GM11168 (cell line): ENCODE data around the gene PHACTR3.

Experiments
- in situ Hi-C: fragments of 300-500 bp; cut with MboI; formaldehyde crosslinking; loops from one replicate; pipeline ENCODE4 v1.12.0; 2022; ENCODE audit warnings: low sequenced_read_pairs; ENCODE audit not compliant: unreplicated experiment

PHACTR3 gene

GRCh38 chr20:59723607-59724456 lies 119.5 kb downstream of the PHACTR3 start:
- in situ Hi-C loops = no loop called here

- in situ Hi-C loops = no loop called here
These were observed 120.4 kb downstream of the PHACTR3 start for GRCh38 chr20:59724457-59725366.

- in situ Hi-C loops = no loop called here
These were observed 121.3 kb downstream of the PHACTR3 start for GRCh38 chr20:59725476-59726280.

GRCh38 chr20:59726281-59726595 lies 121.9 kb downstream of the PHACTR3 start:
- in situ Hi-C loops = no loop called here

- in situ Hi-C loops = no loop called here
These were observed 124.5 kb downstream of the PHACTR3 start for GRCh38 chr20:59728722-59729430.

GRCh38 chr20:59729506-59729905 lies 125.2 kb downstream of the PHACTR3 start:
- in situ Hi-C loops = no loop called here

- in situ Hi-C loops = no loop called here
These were observed 126.4 kb downstream of the PHACTR3 start for GRCh38 chr20:59730722-59731121.

- in situ Hi-C loops = no loop called here
These were observed 127.0 kb downstream of the PHACTR3 start for GRCh38 chr20:59731376-59731775.

GRCh38 chr20:59733351-59733750 lies 129.0 kb downstream of the PHACTR3 start:
- in situ Hi-C loops = no loop called here

GRCh38 chr20:59735486-59735885 lies 131.1 kb downstream of the PHACTR3 start:
- in situ Hi-C loops = no loop called here

GRCh38 chr20:59735917-59736316 lies 131.6 kb downstream of the PHACTR3 start:
- in situ Hi-C loops = no loop called here

GRCh38 chr20:59736366-59736765 lies 132.0 kb downstream of the PHACTR3 start:
- in situ Hi-C loops = no loop called here

GRCh38 chr20:59737073-59737666 lies 132.8 kb downstream of the PHACTR3 start:
- in situ Hi-C loops = no loop called here

GRCh38 chr20:59737816-59738215 lies 133.5 kb downstream of the PHACTR3 start:
- in situ Hi-C loops = no loop called here

- in situ Hi-C loops = no loop called here
These were observed 134.5 kb downstream of the PHACTR3 start for GRCh38 chr20:59738851-59739250.

- in situ Hi-C loops = no loop called here
These were observed 136.3 kb downstream of the PHACTR3 start for GRCh38 chr20:59740621-59741020.

- in situ Hi-C loops = no loop called here
These were observed 136.7 kb downstream of the PHACTR3 start for GRCh38 chr20:59741073-59741472.

GRCh38 chr20:59742351-59743095 lies 138.2 kb downstream of the PHACTR3 start:
- in situ Hi-C loops = no loop called here

GRCh38 chr20:59743308-59743707 lies 139.0 kb downstream of the PHACTR3 start:
- in situ Hi-C loops = no loop called here
